Ovary (tissue), 9 donors: ENCODE results near the gene CENPP. TPM values are rescaled to one million over a fixed set of nuclear protein-coding genes. Genes with fewer than 3 reads are reported as not detected.

Experiments
- DNase-seq, 5 donors: peaks; one replicate each; pipeline ENCODE4 v3.0.0-alpha.2; 2019 to 2020
- H3K27ac ChIP-seq, 2 donors: fragments of 200-600 bp; one replicate each; pipeline versions ENCODE4 v1.5.1 to v1.8.0; 2019 to 2022
- H3K27me3 ChIP-seq: fragments of 200-600 bp; one replicate; pipeline ENCODE4 v1.8.0; 2022
- H3K36me3 ChIP-seq: fragments of 200-600 bp; sonication (generic); one replicate; pipeline ENCODE4 v1.5.1; 2019
- H3K4me1 ChIP-seq: one replicate; pipeline ENCODE4 v1.8.1; 2013; ENCODE audit warnings: mild to moderate bottlenecking, moderate library complexity; ENCODE audit not compliant: insufficient read depth
- H3K4me3 ChIP-seq: fragments of 200-600 bp; sonication (generic); one replicate; pipeline ENCODE4 v1.5.1; 2017
- H3K9me3 ChIP-seq, 2 donors: fragments of 200-600 bp in 1 of 2; sonication (generic) in 1 of 2; one replicate each; pipeline versions ENCODE4 v1.5.1 to v1.8.1; 2013 to 2019; ENCODE audit warnings: mild to moderate bottlenecking in 1 of 2, moderate library complexity in 1 of 2
- CTCF ChIP-seq, 3 donors: fragments of 450-650 bp in 2 of 3; fragments of 200-600 bp in 1 of 3; IDR thresholded peaks; one replicate each; pipeline versions ENCODE4 v1.5.1 to v1.8.0; 2016 to 2022; ENCODE audit warnings: antibody characterized with exemption in 3 of 3, mild to moderate bottlenecking in 1 of 3
- EP300 ChIP-seq: sonication (generic); formaldehyde crosslinking; IDR thresholded peaks from one replicate; pipeline ENCODE4 v1.6.1; 2017; ENCODE audit warnings: antibody characterized with exemption
- POLR2A ChIP-seq: fragments of 450-650 bp; IDR thresholded peaks from one replicate; pipeline ENCODE4 v1.6.1; 2017; ENCODE audit warnings: antibody characterized with exemption, mild to moderate bottlenecking, moderate library complexity
- WGBS, 3 donors: extraction: QIAGEN DNeasy Blood & Tissue Kit in 1 of 3; methylation state at CpG; one replicate each; pipeline versions ENCODE4 v1.1.5 to v1.1.7; 2013 to 2017; 5-methylcytosine and 5-hydroxymethylcytosine counted together
- intact Hi-C, 4 donors: fragments of 100-400 bp; cut with DNase I; formaldehyde crosslinking; loops; one replicate each; pipeline versions ENCODE4 v1.11.0 to v1.15.1; 2022 to 2023
- polyA plus RNA-seq, 2 donors: library from polyadenylated mRNA; stranded (reverse); fragments of 200-250 nt in 1 of 2; fragments of 350-450 nt in 1 of 2; fragmentation: Illumina TruSeq in 1 of 2; extraction: RNeasy Lipid Tissue Mini Kit (QIAGEN cat#74804) in 1 of 2; gene quantifications; one replicate each; pipeline ENCODE4 v1.2.3, GENCODE V29; 2013 to 2014
- total RNA-seq, 7 donors: library from RNA; depleted of rRNA in 2 of 7; stranded (reverse); fragments of >200 nt in 2 of 7; fragmentation: NEBNext Ultra II Directional in 3 of 7; extraction: Animal tissue kit (Norgen Biotek cat#: 25700) in 3 of 7; gene quantifications; one replicate each; pipeline versions ENCODE4 v1.1.0 to v1.2.4, GENCODE V29; 2016 to 2023
- donor health status: DM: no; HTN: no; CAD: no; lungs with moderate emphysema.
- donor health status: DM: no; HTN: no; CAD: no.
- donor health status: Bipolar disorder and iron deficiency.
- donor health status: DM: yes; HTN: yes; CAD: no.
- donor health status: DM: no; HTN: no; CAD: no.
- donor health status: DM: yes; HTN: yes; CAD: no.

The CENPP gene
- total and polyA plus RNA-seq, 9 donors: 1.4 to 9.5 (median 5.8) TPM

GRCh38 chr9:92482805-92483204, 157.1 kb downstream of the CENPP start:
- no peak overlapping the region for H3K27ac ChIP-seq
- no peaks in the 10 kb centered on the region for H3K36me3 ChIP-seq
- H3K27me3 ChIP-seq: no peaks in the 10 kb centered on the region
- intact Hi-C loops: no loop called here
- no peak overlapping the region for H3K4me3 ChIP-seq
- peaks cover 13% of the 10 kb centered on the region for H3K4me1 ChIP-seq
- no peak for DNase-seq
- TF ChIP-seq EP300: no peak
- no peak for TF ChIP-seq POLR2A
- TF ChIP-seq CTCF (IDR thresholded peaks at IDR 0.05): no peak
- no peaks in the 10 kb centered on the region for H3K9me3 ChIP-seq

GRCh38 chr9:92483627-92484545, 158.1 kb downstream of the CENPP start:
- Histone ChIP-seq H3K27me3 (no peaks in the 10 kb centered on the region), H3K4me3 (no peak overlapping the region), H3K4me1 (peaks cover 12% of the 10 kb centered on the region), H3K27ac (no peak overlapping the region), H3K9me3 (no peaks in the 10 kb centered on the region), H3K36me3 (no peaks in the 10 kb centered on the region)
- WGBS, 3 donors: 54 to 67% (median 57%) methylated on average over 5 of the region's 5 CpGs
- DNase-seq: no peak
- intact Hi-C loops: no loop called here
- TF ChIP-seq CTCF (IDR thresholded peaks at IDR 0.05) (no peak), EP300 (no peak), POLR2A (no peak)

GRCh38 chr9:92484563-92484962, 158.8 kb downstream of the CENPP start:
- 75 to 83% (median 75%) methylated on average over 3 of the region's 3 CpGs for WGBS, 3 donors
- no peak for DNase-seq
- no peaks in the 10 kb centered on the region for H3K9me3 ChIP-seq
- TF ChIP-seq EP300 (no peak), POLR2A (no peak), CTCF (IDR thresholded peaks at IDR 0.05) (no peak)
- H3K27me3 ChIP-seq: no peaks in the 10 kb centered on the region
- intact Hi-C loops: no loop called here
- peaks cover 7% of the 10 kb centered on the region for H3K4me1 ChIP-seq
- no peak overlapping the region for H3K27ac ChIP-seq
- no peaks in the 10 kb centered on the region for H3K36me3 ChIP-seq
- H3K4me3 ChIP-seq: no peak overlapping the region

DNA sequence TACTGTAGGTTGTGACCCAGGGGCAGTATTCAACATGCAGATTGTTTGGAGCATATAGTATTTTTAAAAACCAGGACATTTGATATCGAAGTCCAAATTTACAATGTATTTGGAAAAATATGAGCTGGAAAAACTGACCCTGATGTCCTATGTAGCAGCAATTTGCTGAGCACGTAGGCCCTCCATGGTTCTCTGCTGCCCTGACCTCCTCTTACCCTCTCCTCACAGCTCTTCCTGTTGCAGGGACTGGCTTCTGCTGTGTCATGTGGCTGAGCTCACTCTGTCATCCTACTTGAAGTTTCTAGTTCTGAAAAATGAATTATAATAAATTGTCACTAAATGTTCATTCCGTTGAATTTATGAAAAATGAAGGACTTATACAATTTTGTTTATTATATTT, 160.6 kb downstream of the CENPP start:
- DNase-seq: no peak
- Histone ChIP-seq H3K4me3 (no peak overlapping the region), H3K36me3 (no peaks in the 10 kb centered on the region), H3K27me3 (no peaks in the 10 kb centered on the region), H3K27ac (no peak overlapping the region), H3K9me3 (no peaks in the 10 kb centered on the region), H3K4me1 (peaks cover 5% of the 10 kb centered on the region)
- intact Hi-C loops: no loop called here
- WGBS, 3 donors: 86 to 90% (median 90%) methylated on average over 3 of the region's 3 CpGs
- no peak for TF ChIP-seq EP300
- TF ChIP-seq CTCF (IDR thresholded peaks at IDR 0.05): no peak
- TF ChIP-seq POLR2A: no peak
